Suppressor macrophage treated with lipopolysaccharide for 1 hour (primary cell): ENCODE data around the gene AGBL5.
"Not testable (repeated sequence)": the region's sequence is repeated elsewhere in the genome, so short reads cannot be mapped to it uniquely, and the experiment has no call there.

Experiments used
- DNase-seq, 3 donors: peaks; one replicate each; pipeline ENCODE4 v3.0.0-alpha.2; 2020 to 2022

The AGBL5 gene

DNA sequence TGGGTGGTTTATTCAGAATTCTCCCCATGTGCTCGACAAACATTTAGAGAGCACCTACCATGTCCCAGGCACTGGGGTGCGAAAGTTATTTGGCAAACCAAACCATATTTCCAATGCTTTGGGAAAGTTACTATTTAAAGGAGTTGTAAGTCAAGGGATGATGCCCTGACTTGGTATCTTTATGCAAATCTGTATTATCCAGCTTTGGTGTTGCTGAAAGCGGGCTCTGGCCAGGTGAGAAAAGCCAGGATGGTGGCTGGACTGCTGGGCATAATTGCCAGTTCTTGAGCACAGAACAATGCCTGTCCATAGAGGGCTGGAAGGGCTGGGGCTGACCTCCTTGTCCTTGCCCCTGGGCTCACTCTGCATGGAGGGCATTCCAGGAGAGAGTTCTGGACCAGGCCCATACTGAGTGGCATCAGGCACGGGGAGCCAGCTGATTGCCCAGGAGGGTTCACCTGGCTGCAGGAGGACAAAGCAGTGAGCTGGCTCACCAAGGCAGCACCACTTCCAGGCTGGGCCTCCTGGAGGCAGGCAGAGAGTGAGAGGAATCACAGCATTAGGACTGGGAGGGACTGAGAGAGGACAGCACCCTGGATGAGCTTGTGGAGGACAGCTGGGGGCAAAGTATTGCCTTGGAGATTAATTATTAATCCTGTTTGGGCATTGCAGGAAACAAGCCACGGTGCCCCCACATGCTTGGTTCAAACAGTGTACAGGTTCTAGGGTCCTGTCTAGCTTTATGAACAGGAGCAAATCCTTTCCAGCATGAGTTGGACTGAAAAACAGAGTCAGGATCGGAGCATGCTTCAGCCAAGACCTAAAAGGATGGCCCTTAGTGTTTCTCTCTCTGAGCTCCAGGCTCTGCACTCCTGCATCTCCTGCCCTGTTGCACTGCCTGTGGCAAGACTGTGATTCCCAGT is 42.2 kb downstream of the AGBL5 start:
- DNase-seq, result no peak

DNA sequence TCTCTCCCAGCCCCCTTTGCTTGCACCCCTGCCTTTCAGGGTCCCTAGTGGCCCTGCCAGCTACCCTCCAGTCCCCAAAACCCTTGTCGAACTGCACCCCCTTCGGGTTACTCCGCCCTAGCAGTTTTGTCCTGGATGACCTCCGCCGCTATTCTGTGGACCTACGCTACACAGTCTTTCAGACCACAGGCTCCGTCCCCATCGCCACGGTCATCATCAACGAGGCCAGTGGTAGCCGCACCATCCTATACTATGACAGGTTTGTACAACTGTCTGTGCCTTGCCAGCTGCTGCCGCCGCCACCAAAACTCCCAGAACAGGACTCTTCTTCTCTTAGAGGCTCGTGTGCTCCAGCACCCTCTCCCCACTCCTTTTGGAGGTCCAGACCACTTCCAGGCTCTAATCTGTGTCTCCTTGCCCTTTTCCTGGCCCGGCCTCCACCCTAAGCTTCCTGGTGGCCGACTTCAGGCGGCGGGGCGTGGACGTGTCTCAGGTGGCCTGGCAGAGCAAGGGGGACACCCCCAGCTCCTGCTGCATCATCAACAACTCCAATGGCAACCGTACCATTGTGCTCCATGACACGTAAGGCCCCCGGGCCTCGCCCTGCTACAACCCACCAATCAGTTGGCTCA is 43.0 kb downstream of the AGBL5 start:
- no peak for DNase-seq

DNA sequence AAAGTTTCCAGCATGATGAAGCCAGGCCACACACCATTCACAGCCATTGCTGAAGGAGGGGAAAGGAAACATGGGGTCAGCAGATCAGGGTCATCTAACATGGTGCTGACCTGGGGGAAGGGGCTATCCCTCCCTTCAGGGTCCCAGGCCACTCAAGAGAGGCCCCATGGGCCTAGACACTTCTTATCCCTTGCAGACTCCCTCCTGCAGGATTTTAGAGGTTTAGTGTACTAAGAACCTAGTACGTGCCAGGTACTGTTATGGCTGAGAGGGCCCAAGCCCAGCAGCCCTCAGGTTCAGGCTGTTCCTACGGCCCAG is 43.9 kb downstream of the AGBL5 start:
- no peak for DNase-seq

DNA sequence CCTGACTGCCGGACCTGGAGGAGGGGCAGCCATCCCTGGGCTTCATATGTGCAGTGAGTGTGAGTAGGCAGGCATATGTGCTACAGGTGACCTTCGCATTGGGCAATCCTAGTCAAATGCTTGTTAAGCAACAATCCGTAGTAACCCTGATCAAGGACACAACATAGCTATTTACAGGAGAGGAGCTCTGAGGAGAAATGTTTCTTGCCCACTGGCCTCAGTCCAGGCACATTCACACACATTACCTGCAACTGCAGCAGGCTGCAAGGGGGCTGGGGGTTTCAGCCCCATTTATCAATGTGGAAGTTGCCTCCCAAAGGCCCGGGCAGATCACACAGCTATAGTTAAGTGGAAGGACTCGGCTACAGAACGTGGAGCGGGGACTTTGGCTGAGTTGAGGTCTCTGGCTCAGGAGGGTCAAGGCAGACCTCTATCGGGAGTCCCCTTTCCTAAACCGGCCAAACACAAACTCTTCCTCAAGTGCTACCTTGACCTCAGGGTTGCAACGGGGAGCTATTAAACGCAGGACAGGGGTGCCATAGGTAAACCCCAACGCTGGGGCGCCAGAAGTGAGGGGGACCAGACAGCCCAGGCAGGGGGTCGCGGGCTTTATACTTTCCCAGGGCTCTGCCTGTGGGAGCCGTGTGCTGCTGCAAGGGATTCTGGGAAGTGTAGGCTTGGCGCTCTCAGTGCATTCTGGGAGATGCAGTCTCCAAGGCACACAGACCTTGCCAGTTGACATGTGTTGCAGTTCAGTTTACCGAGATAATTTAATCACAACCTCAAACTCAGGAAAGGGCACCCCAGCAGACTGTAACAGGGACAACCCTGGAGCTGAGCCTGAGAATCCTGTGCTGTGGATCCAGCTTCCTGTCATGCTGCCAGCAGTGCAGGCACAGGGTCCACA is 44.5 kb downstream of the AGBL5 start:
- peak; percentile 49 to 62 (median 56) for DNase-seq

DNA sequence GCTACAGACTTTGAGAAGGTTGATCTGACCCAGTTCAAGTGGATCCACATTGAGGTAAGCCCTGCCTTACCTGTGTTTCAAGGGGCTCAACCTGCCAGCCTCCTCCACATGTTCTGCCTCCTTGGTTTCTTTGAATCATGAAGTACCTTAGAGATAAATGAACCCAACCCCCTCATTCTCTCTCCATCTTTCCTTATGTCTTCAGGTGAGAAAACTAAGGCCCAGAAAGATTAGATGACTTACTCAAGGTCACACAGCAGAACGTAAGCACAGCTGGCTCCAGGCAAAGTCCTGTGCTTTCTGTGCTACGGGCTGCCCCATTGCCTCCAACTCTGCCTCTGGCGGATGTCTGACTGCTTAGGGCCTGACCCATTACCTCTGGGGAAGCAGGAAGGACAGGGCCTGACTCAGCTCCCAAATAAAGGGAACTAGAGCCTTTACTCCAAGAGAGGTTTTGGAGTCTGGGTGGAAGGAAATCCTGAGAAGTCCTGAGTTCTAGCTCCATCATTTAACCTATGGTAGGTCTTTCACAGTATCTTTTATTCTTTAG is 45.4 kb downstream of the AGBL5 start:
- DNase-seq, result peak; percentile 81 to 83 (median 83)

DNA sequence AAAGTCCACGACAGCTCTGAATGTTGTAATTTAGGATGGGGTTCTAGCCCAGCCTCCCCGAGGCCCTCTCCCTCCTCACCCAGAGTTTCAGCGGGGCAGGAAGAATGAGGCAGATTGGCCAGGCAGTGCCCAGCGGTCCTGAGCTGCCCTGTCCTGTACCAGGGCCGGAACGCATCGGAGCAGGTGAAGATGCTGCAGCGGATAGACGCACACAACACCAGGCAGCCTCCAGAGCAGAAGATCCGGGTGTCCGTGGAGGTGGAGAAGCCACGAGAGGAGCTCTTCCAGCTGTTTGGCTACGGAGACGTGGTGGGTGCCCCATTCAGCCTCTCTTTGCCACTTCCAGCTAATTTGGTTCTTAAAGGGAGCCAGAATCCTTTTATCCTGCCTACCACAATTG is 45.9 kb downstream of the AGBL5 start:
- DNase-seq, result no peak

DNA sequence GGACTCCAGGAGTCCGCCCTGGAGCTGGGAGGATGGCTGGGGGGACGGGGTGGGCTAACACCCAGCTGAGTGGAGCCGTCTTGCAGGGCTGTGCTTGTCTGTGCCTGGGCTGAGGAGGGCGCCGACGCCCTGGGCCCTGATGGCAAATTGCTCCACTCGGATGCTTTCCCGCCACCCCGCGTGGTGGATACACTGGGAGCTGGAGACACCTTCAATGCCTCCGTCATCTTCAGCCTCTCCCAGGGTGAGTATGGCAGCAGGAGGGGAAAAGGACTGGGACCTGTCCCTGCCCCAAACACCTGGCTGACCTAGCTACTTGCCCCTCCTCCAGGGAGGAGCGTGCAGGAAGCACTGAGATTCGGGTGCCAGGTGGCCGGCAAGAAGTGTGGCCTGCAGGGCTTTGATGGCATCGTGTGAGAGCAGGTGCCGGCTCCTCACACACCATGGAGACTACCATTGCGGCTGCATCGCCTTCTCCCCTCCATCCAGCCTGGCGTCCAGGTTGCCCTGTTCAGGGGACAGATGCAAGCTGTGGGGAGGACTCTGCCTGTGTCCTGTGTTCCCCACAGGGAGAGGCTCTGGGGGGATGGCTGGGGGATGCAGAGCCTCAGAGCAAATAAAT is 48.0 kb downstream of the AGBL5 start:
- DNase-seq, result no peak

DNA sequence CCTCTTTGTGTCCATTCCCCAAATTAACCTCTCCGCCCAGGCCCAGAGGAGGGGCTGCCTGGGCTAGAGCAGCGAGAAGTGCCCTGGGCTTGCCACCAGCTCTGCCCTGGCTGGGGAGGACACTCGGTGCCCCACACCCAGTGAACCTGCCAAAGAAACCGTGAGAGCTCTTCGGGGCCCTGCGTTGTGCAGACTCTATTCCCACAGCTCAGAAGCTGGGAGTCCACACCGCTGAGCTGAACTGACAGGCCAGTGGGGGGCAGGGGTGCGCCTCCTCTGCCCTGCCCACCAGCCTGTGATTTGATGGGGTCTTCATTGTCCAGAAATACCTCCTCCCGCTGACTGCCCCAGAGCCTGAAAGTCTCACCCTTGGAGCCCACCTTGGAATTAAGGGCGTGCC is 48.6 kb downstream of the AGBL5 start:
- no peak for DNase-seq

DNA sequence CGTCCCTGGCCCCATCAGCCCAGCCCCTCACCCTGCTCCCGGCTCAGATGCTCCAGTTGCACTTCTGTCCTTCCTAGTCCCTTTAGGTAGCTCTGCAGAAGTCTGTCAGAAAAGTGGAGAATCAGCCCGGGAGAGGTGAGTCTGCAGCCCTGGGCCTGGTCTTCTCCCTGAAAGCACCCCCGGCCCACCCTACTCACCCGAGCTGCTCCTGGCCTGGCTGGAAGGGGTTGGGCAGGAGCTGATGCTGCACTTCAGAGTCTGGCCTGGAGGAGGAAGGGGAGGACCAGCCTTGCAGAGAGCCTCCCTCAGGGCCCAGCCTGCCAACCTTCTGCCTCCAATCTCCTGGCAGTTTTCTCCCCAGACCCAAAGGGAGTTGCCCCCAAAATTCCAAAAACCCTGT is 50.9 kb downstream of the AGBL5 start:
- DNase-seq, result no peak

DNA sequence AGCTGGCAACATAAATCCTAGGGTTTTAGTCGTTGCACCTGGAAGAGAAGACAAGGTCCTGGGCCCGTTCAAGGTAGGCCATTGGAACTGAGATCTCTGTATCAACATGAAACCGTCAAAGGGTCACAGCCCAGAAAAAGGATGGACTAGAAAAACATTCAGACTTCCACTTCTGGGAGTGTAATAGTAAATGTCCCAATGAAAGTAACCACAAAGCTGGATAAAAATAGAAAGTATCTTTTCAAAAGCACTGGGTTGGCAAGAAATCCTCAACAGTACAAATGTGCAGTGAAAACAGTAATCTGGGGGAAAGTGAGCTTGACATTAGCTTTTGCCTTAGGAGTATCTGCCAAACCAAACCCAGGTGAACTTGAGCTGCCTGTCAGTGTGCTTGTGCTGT is 54.5 kb downstream of the AGBL5 start:
- DNase-seq, result no peak

DNA sequence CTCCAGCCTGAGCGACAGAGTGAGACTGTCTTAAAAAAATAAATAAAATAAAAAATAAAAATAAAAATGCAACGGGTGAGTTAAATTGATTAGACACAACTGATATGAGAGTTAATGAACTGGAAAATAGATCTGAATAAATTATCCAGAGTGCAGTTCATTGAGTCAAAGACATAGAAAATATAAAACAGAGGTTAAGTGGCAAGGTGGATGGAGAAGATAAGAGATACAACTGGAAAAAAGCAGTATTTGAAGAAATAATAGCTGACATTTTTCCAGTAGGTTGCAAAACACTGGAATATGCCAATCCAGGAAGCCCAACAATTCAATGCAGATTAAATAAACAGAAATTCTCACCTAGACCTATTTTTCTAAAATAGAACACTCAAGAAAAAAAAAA is 56.8 kb downstream of the AGBL5 start:
- no peak for DNase-seq

DNA sequence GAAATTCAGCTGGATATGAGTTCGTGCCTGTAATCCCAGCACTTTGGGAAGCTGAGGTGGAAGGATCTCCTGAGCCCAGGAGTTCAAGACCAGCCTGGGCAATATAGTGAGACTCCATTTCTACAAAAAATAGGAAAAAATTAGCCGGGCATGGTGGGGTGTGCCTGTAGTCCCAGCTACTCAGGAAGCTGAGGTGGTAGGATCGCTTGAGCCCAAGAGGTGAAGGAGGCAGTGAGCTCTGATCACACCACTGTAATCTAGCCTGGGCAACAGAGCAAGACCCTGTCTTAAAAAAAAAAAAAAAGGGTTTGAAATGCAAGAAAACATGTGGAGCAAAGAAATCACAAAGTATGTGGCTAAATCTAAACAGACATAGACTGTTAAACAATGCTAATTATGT is 57.6 kb downstream of the AGBL5 start:
- no peak for DNase-seq

DNA sequence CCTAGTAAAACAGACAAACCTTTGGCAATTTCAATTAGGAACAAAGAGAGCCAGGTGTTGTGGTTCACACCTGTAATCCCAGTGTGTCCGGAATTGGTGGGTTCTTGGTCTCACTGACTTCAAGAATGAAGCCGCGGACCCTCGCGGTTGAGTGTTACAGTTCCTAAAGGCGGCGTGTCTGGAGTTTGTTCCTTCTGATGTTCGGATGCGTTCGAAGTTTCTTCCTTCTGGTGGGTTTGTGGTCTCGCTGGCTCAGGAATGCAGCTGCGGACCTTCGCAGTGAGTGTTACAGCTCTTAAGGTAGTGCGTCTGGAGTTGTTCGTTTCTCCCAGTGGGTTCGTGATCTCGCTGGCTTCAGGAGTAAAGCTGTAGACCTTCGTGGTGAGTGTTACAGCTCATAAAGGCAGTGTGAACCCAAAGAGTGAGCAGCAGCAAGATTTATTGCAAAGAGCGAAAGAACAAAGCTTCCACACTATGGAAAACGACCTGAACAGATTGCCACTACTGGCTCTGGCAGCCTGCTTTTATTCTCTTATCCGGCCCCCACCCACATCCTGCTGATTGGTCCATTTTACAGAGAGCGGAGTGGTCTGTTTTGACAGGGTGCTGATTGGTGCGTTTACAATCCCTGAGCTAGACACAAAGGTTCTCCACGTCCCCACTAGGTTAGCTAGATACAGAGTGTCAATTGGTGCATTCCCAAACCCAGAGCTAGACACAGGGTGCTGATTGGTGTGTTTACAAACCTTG is 59.3 kb downstream of the AGBL5 start:
- DNase-seq, result not testable (repeated sequence)

DNA sequence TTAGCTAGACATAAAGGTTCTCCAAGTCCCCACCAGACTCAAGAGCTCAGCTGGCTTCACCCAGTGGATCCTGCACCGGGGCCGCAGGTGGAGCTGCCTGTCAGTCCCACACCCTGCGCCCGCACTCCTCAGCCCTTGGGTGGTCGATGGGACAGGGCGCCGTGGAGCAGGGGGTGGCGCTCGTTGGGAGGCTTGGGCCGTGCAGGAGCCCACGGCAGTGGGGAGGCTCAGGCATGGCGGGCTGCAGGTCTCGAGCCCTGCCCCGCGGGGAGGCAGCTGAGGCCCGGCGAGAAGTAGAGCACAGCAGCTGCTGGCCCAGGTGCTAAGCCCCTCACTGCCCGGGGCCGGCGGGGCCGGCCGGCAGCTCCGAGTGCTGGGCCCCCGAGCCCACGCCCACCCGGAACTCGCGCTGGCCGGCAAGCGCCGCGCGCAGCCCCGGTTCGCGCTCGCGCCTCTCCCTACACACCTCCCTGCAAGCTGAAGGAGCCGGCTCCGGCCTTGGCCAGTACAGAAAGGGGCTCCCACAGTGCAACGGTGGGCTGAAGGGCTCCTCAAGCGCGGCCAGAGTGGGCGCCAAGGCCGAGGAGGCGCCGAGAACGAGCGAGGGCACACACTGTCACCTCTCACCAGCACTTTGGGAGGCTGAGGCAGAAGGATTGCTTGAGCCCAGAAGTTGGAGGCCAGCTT is 60.1 kb downstream of the AGBL5 start:
- DNase-seq, result not testable (repeated sequence)

DNA sequence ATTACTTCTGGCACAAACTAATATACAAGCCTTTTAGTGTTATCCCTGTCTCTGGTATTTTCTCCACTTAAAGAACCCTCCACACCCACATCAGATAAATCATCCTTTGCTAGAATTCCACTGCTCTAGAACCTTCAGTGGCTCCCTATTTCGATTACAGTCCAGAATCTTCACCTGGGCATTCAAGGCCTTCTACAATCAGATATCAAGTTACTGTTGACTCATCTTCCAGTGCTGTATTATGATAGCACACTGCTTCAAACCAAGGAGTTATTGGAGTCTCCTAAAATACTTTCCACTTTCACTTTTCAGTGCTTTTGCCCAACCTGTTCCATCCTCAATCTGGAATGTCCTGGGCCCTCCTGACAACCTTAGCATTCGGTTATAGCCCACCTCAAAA is 64.1 kb downstream of the AGBL5 start:
- no peak for DNase-seq

DNA sequence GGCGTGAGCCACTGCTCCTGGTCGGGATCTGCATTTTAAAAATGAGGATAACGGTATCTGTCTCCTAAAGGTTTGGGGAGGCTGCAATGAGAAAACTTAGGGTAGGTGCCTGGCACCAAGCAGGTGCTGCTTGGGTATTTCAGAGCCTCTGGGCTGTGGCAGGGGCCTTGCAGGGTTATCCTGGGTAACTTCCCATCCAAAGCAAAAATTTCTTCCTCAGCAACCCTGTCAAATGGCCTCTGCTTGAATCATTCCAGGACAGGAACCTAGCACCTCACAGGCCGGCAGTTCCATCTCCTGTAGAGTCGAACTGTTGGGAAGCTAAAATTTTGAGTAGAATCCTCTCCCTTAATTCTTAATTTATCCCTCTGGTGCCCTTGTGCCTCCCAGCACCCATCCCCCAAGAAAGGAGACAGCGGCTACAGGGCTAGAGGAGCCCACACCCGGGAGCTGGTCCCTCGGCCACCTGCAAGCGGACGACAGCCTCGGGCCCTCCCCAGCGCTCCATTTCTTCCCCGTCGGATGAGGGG is 66.6 kb downstream of the AGBL5 start:
- DNase-seq, result no peak

DNA sequence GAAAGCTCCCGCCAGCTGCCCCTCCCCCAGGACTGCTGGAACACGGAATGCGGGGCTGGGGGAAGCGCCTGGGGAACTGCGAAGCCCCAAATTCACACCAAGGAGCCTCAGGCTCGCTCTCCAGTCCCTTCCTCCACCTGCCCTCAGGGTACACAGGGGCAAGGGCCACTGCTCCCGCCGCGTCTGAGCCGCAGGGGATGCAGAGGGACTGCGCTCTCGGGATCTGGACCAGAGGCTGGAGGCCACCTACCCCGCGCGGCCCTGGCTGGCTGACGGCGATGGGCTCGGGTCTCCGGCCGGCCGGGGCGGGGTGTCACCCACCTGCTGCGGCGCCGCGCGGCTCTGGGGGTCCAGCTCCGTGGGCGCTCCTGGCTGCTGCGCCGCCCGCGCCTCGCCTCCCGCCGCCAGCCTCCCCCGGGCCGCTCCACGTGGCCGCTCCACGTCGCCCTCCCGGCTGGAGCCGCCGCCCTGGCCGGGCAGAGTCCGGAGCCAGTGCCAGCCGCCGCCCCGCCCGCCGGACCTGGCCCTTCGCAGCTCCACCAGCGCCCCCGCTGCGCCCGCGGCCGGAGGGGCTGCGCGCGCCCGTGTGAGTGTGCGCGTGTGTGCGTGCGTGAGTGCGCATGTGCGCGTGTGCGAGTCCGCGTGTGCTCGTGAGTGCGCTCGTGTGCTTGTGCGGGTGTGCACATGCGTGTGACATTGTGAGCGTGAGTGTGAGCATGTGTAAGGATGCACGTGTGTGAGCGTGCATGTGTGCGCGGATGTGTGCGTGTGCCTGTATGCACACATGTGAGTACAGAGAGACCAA is 67.3 kb downstream of the AGBL5 start, which contains the start of gene CGREF1:
CGREF1 (minus strand) TSS at position 604 of the 805 bp plus-strand sequence. CDS start 14,762 bp downstream, outside the sequence.
- DNase-seq, result peak in 2 of 3 donors; percentile 20 to 43

DNA sequence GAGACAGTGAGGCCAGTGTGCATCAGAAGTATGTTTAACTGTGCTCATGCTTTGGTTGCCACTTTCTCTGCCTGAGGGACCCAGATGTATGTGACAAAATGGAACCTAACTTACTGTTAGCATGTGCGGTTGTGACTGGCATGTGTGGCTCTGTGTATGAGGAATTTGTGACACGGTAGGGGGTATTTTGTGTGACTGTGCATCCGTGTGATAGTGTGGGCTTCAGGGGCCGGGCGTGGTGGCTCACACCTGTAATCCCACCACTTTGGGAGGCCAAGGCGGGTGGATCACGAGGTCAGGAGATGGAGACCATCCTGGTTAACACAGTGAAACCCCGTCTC is 67.8 kb downstream of the AGBL5 start:
- not testable (repeated sequence) for DNase-seq
